Tibial artery (tissue), 4 donors: ENCODE measurements around the gene ECHS1.

Experiments used
- DNase-seq, 2 donors: peaks; one replicate each; pipeline ENCODE4 v3.0.0-alpha.2; 2019
- H3K27ac ChIP-seq, 2 donors: fragments of 200-600 bp; sonication (generic) in 1 of 2; 1 replicate in 1 of 2; 2 replicates in 1 of 2; pipeline ENCODE4 v1.5.1; 2018 to 2019; ENCODE audit warnings: mild to moderate bottlenecking in 1 of 2
- H3K27me3 ChIP-seq, 2 donors: fragments of 200-600 bp; sonication (generic) in 1 of 2; one replicate each; pipeline versions ENCODE4 v1.5.1 to v1.6.0; 2016 to 2019
- H3K36me3 ChIP-seq, 3 donors: fragments of 200-600 bp; sonication (generic) in 2 of 3; one replicate each; pipeline ENCODE4 v1.5.1; 2016 to 2019; ENCODE audit warnings: mild to moderate bottlenecking in 2 of 3
- H3K4me1 ChIP-seq, 4 donors: fragments of 200-600 bp; sonication (generic) in 2 of 4; 1 replicate in 3 of 4; 2 replicates in 1 of 4; pipeline ENCODE4 v1.5.1; 2016 to 2019
- H3K4me3 ChIP-seq, 2 donors: fragments of 200-600 bp; sonication (generic) in 1 of 2; 1 replicate in 1 of 2; 2 replicates in 1 of 2; pipeline ENCODE4 v1.5.1; 2018 to 2019; ENCODE audit warnings: mild to moderate bottlenecking in 2 of 2
- H3K9me3 ChIP-seq, 3 donors: fragments of 200-600 bp; sonication (generic) in 1 of 3; one replicate each; pipeline ENCODE4 v1.5.1; 2016 to 2019
- intact Hi-C: fragments of 100-400 bp; cut with DNase I; formaldehyde crosslinking; loops from one replicate; pipeline ENCODE4 v1.15.0; 2023; ENCODE audit warnings: low total_unique reads
- TF ChIP-seq, protein P1 (sequence below), 2 experiments: fragments of 200-600 bp in 1 of 2; fragments of 450-650 bp in 1 of 2; IDR thresholded peaks; one replicate each; pipeline ENCODE4 v1.5.1; 2017 to 2019; ENCODE audit warnings: antibody characterized with exemption in 2 of 2, mild to moderate bottlenecking in 1 of 2, moderate library complexity in 1 of 2

ECHS1 gene

DNA sequence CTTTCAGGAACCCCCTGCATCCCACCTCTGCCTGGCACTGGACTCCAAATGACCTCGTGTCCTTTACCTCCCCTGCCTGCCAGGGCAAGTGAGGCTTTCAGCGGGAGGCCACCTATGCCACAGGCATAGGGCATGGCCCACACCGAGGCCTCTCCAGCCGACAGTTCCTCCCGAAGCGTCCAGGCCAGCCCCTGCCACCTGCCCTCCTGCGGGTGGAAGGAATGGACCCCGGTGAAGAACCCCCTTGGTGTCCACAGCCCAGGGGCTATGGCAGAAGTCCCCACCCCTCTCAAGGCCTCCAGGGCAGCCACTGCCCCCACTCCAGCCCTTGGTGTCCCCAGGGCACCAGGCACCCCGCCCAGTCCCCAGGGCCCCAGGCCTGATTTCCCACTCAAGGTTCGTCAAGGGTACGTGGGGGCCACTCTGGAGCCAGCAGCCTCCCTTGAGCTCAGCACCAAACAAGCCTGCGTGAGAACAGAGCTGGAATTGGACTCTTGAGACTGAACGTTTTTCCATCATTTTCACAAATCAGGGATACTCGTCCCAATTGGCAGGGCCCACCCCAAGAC is 18.4 kb downstream of the ECHS1 start:
- H3K9me3 ChIP-seq: no peaks in the 10 kb centered on the region
- no peak overlapping the region for H3K4me3 ChIP-seq
- TF ChIP-seq, protein P1, sequence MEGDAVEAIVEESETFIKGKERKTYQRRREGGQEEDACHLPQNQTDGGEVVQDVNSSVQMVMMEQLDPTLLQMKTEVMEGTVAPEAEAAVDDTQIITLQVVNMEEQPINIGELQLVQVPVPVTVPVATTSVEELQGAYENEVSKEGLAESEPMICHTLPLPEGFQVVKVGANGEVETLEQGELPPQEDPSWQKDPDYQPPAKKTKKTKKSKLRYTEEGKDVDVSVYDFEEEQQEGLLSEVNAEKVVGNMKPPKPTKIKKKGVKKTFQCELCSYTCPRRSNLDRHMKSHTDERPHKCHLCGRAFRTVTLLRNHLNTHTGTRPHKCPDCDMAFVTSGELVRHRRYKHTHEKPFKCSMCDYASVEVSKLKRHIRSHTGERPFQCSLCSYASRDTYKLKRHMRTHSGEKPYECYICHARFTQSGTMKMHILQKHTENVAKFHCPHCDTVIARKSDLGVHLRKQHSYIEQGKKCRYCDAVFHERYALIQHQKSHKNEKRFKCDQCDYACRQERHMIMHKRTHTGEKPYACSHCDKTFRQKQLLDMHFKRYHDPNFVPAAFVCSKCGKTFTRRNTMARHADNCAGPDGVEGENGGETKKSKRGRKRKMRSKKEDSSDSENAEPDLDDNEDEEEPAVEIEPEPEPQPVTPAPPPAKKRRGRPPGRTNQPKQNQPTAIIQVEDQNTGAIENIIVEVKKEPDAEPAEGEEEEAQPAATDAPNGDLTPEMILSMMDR (IDR thresholded peaks at IDR 0.05): no peak
- peaks cover 0 to 4% (median 0%) of the 10 kb centered on the region in 3 donors for H3K36me3 ChIP-seq
- H3K27me3 ChIP-seq: peaks cover 0 to 32% of the 10 kb centered on the region in 2 donors
- H3K4me1 ChIP-seq: peaks cover 0 to 26% (median 16%) of the 10 kb centered on the region in 4 donors
- intact Hi-C loops: no loop called here
- H3K27ac ChIP-seq: no peak overlapping the region
- DNase-seq: no peak

DNA sequence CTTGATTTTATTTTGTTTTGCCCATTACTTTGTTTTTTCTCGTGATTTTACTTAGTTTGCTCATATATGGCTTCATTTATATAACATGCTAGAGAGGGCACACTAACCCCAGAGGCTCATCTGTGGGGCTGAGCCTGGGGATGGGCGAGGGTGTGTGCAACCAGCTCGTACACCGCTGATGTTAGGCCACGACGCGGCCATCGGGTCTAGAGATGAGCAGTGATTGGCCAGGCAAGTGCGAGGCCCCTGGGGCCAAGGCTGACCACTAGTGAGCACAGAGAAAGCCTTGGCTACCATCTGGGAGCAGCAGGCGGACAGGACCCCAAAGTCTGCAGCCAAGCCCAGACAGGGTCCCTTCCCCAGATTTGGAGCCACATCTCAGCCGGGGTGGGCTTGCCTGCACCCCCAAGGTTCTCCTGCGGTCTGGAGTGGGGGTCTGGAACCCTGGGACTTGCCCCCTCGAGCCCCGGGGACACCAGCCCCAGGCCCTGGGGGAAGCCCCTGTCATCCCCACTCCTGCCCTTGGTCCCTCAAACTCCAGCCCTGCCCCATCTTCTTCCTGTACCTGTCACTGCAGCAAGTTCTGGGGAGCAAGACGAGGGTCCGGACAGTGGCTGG is 19.1 kb downstream of the ECHS1 start:
- Histone ChIP-seq H3K36me3 (peaks cover 0 to 4% (median 0%) of the 10 kb centered on the region in 3 donors), H3K27me3 (peaks cover 0 to 39% of the 10 kb centered on the region in 2 donors), H3K27ac (no peak overlapping the region), H3K4me1 (peaks cover 0 to 26% (median 16%) of the 10 kb centered on the region in 4 donors), H3K4me3 (no peak overlapping the region), H3K9me3 (no peaks in the 10 kb centered on the region)
- TF ChIP-seq, protein P1 (IDR thresholded peaks at IDR 0.05): no peak
- intact Hi-C loops: no loop called here
- no peak for DNase-seq

DNA sequence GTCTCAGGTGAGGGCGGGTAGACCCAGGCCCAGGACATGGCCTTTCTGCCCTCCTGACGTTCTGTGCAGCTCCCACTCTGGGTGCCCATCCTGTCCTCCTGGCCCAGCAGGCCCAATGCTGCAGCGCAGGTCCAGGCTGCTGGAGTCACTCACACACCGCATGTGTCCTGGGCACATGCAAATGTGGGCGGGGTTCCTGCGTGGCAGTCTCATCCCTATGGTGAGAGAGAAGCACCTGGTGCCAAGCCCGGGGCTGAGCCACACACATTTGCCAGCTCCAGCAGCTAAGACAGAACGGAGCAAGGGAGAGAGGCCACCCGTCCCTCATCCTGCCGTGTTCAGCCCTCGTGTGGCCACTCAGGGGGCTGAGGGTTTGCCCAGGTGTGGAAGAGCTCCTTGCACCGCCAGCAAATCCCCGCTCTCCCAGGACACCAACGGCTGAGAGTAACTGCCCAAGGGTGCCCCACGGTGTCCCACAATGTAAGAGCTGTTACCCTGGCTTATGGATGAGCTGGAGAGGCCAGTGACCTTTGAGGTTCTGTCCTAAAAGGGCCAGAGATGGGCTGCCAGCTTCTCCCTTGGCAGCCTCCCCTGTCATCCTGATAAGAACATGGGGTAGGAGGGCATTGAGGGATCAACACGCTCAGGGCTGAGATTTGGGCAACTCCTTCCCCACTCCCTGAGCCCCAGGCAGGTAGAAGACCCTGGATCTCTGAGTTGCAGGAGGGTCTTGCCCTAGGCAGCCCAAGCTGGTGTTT is 19.8 kb downstream of the ECHS1 start:
- Histone ChIP-seq H3K27me3 (peaks cover 0 to 46% of the 10 kb centered on the region in 2 donors), H3K27ac (no peak overlapping the region), H3K36me3 (peaks cover 0 to 4% (median 0%) of the 10 kb centered on the region in 3 donors), H3K9me3 (no peaks in the 10 kb centered on the region), H3K4me1 (peaks cover 0 to 26% (median 16%) of the 10 kb centered on the region in 4 donors), H3K4me3 (no peak overlapping the region)
- no peak for DNase-seq
- intact Hi-C loops: no loop called here
- TF ChIP-seq, protein P1 (IDR thresholded peaks at IDR 0.05): no peak

DNA sequence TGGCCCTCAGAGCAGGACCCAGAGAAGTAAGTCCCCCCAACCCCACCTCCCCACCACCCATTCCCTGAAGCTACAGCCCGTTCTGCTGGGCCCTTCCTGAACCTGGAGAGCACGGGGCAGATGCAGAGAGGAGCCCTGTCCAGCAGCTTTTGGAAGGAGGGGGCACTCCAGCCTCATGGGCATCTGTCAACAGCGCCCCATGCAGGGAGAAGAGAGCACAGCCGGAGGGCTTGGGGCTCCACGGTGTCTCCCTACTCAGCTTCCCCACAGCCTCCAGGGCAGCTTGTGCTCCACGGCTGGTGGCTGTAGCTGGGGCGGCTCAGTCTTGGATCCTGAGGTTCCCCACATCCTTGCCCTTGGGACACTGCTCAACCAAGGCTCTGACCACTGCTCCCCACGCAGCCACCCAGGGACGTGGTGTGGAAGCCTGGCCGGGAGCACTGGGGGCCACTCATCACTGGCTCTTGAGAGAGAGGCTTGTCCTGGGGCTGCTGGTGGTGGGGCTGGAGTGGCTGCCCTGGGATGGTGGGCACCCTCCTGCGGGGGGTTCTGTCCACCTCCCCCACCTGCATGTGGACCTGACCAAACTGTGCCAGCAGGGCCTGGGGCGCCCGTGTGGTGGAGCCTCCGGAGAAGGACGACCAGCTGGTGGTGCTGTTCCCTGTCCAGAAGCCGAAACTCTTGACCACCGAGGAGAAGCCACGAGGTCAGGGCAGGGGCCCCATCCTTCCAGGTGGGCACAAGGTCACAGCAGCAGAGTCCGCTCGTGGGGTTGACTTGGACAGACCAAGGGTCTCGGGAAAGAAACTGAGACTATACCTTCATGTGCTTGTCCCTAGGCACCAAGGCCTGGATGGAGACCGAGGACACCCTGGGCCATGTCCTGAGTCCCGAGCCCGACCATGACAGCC is 21.5 kb downstream of the ECHS1 start:
- H3K36me3 ChIP-seq: peaks cover 0 to 4% (median 0%) of the 10 kb centered on the region in 3 donors
- intact Hi-C loops: no loop called here
- H3K27me3 ChIP-seq: peaks cover 0 to 60% of the 10 kb centered on the region in 2 donors
- H3K9me3 ChIP-seq: no peaks in the 10 kb centered on the region
- H3K4me3 ChIP-seq: no peak overlapping the region
- TF ChIP-seq, protein P1 (IDR thresholded peaks at IDR 0.05): no peak
- DNase-seq: no peak
- no peak overlapping the region for H3K27ac ChIP-seq
- peaks cover 0 to 13% (median 5%) of the 10 kb centered on the region in 4 donors for H3K4me1 ChIP-seq

DNA sequence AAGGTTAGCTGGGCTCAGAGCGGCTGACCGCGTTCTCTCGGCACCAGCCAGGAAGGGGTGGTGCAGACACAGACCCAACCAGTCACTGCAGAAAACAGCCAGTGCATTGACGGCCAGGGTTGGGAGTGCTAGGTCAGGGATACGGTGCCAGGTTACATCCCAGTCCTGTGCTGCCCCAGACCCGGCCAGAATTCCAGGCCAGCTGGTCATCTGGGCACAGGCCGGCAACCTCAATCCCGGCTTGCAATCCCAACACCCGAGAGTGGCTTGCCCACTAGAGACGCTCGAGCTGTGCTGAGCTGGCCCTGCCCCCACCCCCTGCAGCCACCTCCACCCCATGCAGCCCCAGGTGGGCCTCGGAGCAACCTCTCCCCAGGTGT is 22.2 kb downstream of the ECHS1 start:
- Histone ChIP-seq H3K36me3 (peaks cover 0 to 4% (median 0%) of the 10 kb centered on the region in 3 donors), H3K4me1 (peaks cover 0 to 7% (median 0%) of the 10 kb centered on the region in 4 donors), H3K4me3 (no peak overlapping the region), H3K27ac (no peak overlapping the region), H3K9me3 (no peaks in the 10 kb centered on the region), H3K27me3 (peaks cover 0 to 67% of the 10 kb centered on the region in 2 donors)
- TF ChIP-seq, protein P1 (IDR thresholded peaks at IDR 0.05): no peak
- intact Hi-C loops: no loop called here
- no peak for DNase-seq
